ENCODE data around the gene CALCA.

Gene CALCA

GRCh38 chr11:14942745-14943144 lies 29.4 kb downstream of the CALCA start:
- no peak for DNase-seq

GRCh38 chr11:14938936-14939335 lies 33.2 kb downstream of the CALCA start:
- DNase-seq, result no peak

DNA sequence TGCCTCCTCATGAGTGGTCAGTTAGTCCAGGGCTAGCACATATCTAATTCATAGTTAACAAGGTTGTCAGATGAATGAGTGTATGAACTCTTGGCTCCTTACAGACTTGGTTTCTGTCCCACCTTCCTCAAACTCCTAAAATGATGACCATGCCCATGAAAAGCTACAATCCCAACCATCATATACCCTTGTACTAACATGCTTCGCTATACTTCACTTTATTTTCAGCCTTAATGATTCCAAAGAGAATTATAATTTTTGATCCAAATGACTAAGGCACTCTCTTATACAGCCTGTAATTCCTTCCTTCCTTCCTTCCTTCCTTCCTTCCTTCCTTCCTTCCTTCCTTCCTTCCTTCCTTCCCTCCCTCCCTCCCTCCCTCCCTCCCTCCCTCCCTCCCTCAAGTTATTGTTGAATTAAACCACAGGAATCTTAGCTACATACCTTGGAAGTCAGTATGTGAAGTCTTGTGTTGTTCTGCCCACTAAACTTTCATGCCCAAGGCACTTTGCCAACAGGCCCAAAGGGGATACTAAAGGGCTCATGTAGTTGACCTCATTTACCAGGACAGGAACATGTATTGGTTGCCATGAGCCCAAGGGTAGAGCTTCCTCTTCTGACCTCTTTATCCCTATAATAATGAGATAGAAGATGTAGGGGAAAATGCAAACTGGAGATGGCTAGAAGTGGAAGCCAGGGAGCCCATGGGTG lies 37.4 kb downstream of the CALCA start:
- DNase-seq, result no peak

DNA sequence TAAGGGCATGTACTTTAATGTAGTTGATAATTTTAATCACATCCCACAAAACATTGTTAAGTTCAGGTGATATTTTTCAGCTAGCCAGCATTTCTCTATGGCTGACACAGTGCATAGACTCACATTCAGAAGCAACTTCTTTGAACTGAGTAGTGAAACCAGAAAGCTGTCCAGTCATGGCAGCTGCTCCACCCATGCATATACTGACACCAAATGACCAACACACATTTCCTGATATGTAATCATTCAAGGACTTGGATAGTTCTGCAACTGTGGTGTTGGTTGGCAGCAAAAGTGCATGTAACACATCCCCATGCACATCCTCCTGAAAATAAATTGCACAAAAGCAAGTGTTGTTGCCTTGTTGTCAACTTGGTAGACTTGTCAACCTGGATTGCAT lies 39.7 kb downstream of the CALCA start:
- no peak for DNase-seq

- no peak for DNase-seq
These were observed 41.8 kb downstream of the CALCA start for GRCh38 chr11:14930369-14930768.

- DNase-seq, result no peak
These were observed 45.0 kb downstream of the CALCA start for GRCh38 chr11:14927146-14927545.

DNA sequence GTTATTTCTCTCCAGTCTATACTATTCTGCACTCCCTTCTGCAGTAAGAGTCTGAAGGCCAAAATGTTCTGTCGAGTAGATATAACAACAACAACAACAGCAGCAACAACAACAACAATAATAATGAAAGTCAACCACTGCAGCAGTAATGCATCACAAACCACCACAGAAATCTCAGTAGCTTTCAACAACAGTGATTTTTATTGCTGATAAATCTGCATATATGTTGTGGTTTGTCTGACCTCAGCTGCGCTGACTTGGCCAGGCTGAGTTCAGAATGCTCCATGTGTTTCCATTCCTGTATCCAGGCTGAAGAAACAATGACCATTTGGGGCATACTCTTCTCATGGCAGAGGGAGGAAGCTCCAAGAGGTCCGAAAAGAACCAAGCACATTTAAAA lies 47.8 kb downstream of the CALCA start:
- DNase-seq, result no peak

Measured in NCI-H774 (cell line).